ENCODE results near the gene CENATAC. TPM values are rescaled to one million over a fixed set of nuclear protein-coding genes. Genes with fewer than 3 reads are reported as not detected.
A peak's percentile ranks its signal among the peaks of the same experiment; 100 is the strongest.
"Not testable (repeated sequence)": the region's sequence is repeated elsewhere in the genome, so short reads cannot be mapped to it uniquely, and the experiment has no call there.

The CENATAC gene
- total RNA-seq, 1 experiment from 2014 or later = 40.3 TPM

- no peak for DNase-seq (ENCODE audit: low spot score)
These were observed 28.2 kb downstream of the CENATAC start for GRCh38 chr11:119025978-119026766.

DNA sequence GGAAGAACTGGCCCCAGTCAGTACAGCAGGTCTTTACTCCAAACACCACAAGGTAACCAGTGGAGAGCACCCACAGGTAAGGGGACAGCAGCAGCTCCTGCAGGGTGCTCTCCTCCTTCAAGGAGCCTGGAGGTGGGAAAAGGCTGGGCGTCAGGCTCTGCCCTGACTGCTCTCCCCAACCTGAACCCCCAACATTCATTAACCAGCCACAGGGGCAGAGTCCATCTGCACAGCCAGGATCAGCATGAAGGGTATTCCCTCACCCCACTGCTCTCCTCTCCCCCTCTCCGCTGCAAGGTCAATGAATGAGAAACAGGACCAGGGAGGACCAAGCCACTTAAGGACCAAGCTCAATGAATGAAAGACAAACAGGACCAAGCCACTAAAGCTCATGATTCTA lies 29.0 kb downstream of the CENATAC start:
- DNase-seq (ENCODE audit: low spot score) = peak; percentile 46

GRCh38 chr11:119027561-119028345 lies 29.8 kb downstream of the CENATAC start:
- DNase-seq (ENCODE audit: low spot score) = no peak

- no peak for DNase-seq (ENCODE audit: low spot score)
These were observed 30.6 kb downstream of the CENATAC start for GRCh38 chr11:119028346-119029068.

DNA sequence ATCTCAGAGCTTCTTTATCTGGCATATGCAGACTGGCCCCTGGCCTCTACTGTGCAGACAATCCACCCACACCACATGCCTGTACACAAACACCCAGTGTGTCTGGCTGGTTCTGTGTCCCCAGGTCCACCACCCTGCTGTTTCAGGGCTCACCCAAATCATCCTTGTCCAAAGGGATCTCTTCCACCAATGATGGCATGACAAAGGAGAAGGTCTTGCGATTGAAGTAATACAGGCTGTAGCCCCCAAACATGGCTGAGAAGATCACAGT lies 31.1 kb downstream of the CENATAC start:
- DNase-seq (ENCODE audit: low spot score) = no peak

GRCh38 chr11:119029340-119030028 lies 31.5 kb downstream of the CENATAC start:
- DNase-seq (ENCODE audit: low spot score) = peak; percentile 93

DNA sequence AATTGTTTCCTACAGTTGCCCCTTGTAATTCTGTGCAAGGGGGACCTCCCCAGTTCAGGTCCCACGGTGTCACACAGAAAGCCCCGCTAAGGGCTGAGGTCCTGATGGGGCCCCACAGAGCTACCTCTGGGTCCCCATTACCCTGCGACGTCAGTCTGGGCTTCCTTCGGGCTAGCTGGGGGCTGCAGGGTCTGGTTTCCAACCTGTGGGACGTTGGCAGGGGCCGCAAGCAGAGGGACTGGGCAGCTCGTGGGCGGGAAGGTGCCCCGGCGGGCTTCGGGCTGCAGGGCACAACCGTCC lies 32.0 kb downstream of the CENATAC start:
- no peak for DNase-seq (ENCODE audit: low spot score)

- DNase-seq (ENCODE audit: low spot score) = peak; percentile 100
These were observed 32.5 kb downstream of the CENATAC start, which contains the start of gene SLC37A4 for GRCh38 chr11:119030329-119031047. Gene SLC37A4, minus strand, starts transcription at chr11:119030877.

- no peak for DNase-seq (ENCODE audit: low spot score)
These were observed 34.0 kb downstream of the CENATAC start for GRCh38 chr11:119031912-119032280.

GRCh38 chr11:119033421-119033820 lies 35.5 kb downstream of the CENATAC start:
- not testable (repeated sequence) for DNase-seq (ENCODE audit: low spot score)

DNA sequence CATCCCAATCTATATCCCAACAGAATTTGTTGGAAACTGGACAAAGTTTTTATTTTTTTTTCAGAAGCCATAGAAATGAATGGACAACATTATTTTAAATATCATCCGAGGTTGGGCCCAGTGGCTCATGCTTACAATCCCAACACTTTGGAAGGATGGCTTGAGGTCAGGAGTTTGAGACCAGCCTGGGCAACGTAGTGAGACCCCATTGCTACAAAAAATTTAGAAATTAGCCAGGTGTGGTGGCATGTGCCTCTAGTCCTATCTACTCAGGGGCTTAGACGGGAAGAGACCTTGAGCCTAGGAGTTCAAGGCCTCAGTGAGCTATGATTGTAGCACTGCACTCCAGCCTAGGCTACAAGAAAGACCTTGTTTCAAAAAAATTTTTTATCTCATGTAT lies 36.9 kb downstream of the CENATAC start:
- DNase-seq (ENCODE audit: low spot score) = no peak

GRCh38 chr11:119038884-119039283 lies 40.9 kb downstream of the CENATAC start:
- no peak for DNase-seq (ENCODE audit: low spot score)

DNA sequence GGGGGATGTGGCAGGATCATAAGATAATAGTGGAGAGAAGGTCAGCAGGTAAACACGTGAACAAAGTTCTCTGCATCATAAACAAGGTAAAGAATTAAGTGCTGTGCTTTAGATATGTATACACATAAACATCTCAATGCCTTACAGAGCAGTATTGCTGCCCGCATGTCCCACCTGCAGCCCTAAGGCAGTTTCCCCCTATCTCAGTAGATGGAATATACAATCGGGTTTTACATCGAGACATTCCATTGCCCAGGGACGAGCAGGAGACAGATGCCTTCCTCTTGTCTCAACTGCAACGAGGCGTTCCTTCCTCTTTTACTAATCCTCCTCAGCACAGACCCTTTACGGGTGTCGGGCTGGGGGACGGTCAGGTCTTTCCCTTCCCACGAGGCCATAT lies 41.5 kb downstream of the CENATAC start:
- DNase-seq (ENCODE audit: low spot score) = not testable (repeated sequence)

GRCh38 chr11:119041821-119042514 lies 44.0 kb downstream of the CENATAC start:
- DNase-seq (ENCODE audit: low spot score) = no peak

- DNase-seq (ENCODE audit: low spot score) = no peak
These were observed 45.0 kb downstream of the CENATAC start for GRCh38 chr11:119042927-119043326.

GRCh38 chr11:119044708-119045107 lies 46.8 kb downstream of the CENATAC start:
- DNase-seq (ENCODE audit: low spot score) = no peak

GRCh38 chr11:119046489-119046888 lies 48.6 kb downstream of the CENATAC start:
- no peak for DNase-seq (ENCODE audit: low spot score)

DNA sequence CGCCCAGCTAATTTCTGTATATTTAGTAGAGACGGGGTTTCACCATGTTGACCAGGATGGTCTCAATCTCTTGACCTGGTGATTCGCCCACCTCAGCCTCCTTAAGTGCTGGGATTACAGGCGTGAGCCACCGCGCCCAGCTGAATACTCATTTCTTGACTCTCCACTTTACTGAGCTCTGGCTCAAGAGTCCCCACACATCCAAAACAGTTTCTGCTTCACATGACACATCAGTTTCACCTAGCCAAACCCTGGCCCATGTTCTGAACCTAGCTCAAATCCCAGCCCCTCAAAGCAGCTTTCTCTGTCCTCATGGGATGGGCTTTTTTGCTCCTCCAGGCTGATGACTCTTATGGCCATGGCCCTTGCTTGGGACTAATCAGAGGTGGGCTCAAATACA lies 49.3 kb downstream of the CENATAC start:
- no peak for DNase-seq (ENCODE audit: low spot score)

GRCh38 chr11:119048644-119049043 lies 50.7 kb downstream of the CENATAC start:
- DNase-seq (ENCODE audit: low spot score) = no peak

- DNase-seq (ENCODE audit: low spot score) = no peak
These were observed 51.1 kb downstream of the CENATAC start for GRCh38 chr11:119049081-119049480.

Measured in HT-29 (cell line).